ENCODE results near the gene ZNF19. TPM values are rescaled to one million over a fixed set of nuclear protein-coding genes. Genes with fewer than 3 reads are reported as not detected.

The ZNF19 gene
- total and polyA plus RNA-seq, 2 donors (not counting 1 experiment from before 2014, with no cell fraction given), result 1.8 to 3.3 TPM

- TF ChIP-seq CTCF (conservative IDR thresholded peaks at IDR 0.05 in 1 of 2, IDR thresholded peaks at IDR 0.05 in 1 of 2; ENCODE audit: low read depth in 1 of 2, low read length in 2 of 2) (no peak), EZH2 (IDR thresholded peaks at IDR 0.05; ENCODE audit: low read length, missing control alignments) (no peak)
- no peak overlapping the region for H3K27ac ChIP-seq (ENCODE audit: insufficient read depth, low read length)
- H3K4me3 ChIP-seq (replicated peaks in 1 of 4; ENCODE audit: control extremely low read depth in 1 of 4, insufficient read depth in 1 of 4, low read depth in 3 of 4, low read length in 4 of 4), result no peak overlapping the region
- no peaks in the 10 kb centered on the region for H3K4me1 ChIP-seq (ENCODE audit: control insufficient read depth, extremely low read depth, insufficient read depth, low read length)
- no peak overlapping the region for H2AFZ ChIP-seq (ENCODE audit: low read length)
- peaks cover 17% of the 10 kb centered on the region for H3K36me3 ChIP-seq (ENCODE audit: control insufficient read depth, insufficient read depth, low read length)
- peaks cover 13% of the 10 kb centered on the region for H3K9me3 ChIP-seq (ENCODE audit: control insufficient read depth, insufficient read depth, low read depth, low read length)
- no peak overlapping the region for H3K9ac ChIP-seq (ENCODE audit: insufficient read depth, low read length)
- H3K27me3 ChIP-seq (ENCODE audit: control insufficient read depth, insufficient read depth, low read length), result no peaks in the 10 kb centered on the region
- H3K4me2 ChIP-seq (ENCODE audit: extremely low read depth, insufficient read depth, low read length), result no peak overlapping the region
- no peaks in the 10 kb centered on the region for H4K20me1 ChIP-seq (ENCODE audit: control insufficient read depth, extremely low read depth, insufficient read depth, low read length)
- DNase-seq (ENCODE audit: low read depth in 2 of 2), result no peak
- H3K79me2 ChIP-seq (ENCODE audit: control insufficient read depth, insufficient read depth, low read length), result peaks cover 2% of the 10 kb centered on the region
Measured at GRCh38 chr16:71453036-71453435, 36.1 kb downstream of the ZNF19 start.

GRCh38 chr16:71449020-71449419 lies 40.1 kb downstream of the ZNF19 start:
- Histone ChIP-seq H3K4me2 (ENCODE audit: extremely low read depth, insufficient read depth, low read length) (no peak overlapping the region), H4K20me1 (ENCODE audit: control insufficient read depth, extremely low read depth, insufficient read depth, low read length) (no peaks in the 10 kb centered on the region), H3K27ac (ENCODE audit: insufficient read depth, low read length) (no peak overlapping the region), H2AFZ (ENCODE audit: low read length) (no peak overlapping the region), H3K79me2 (ENCODE audit: control insufficient read depth, insufficient read depth, low read length) (no peaks in the 10 kb centered on the region), H3K4me1 (ENCODE audit: control insufficient read depth, extremely low read depth, insufficient read depth, low read length) (no peaks in the 10 kb centered on the region), H3K4me3 (replicated peaks in 1 of 4; ENCODE audit: control extremely low read depth in 1 of 4, insufficient read depth in 1 of 4, low read depth in 3 of 4, low read length in 4 of 4) (no peak overlapping the region), H3K9me3 (ENCODE audit: control insufficient read depth, insufficient read depth, low read depth, low read length) (peaks cover 14% of the 10 kb centered on the region), H3K27me3 (ENCODE audit: control insufficient read depth, insufficient read depth, low read length) (no peaks in the 10 kb centered on the region), H3K36me3 (ENCODE audit: control insufficient read depth, insufficient read depth, low read length) (peaks cover 8% of the 10 kb centered on the region), H3K9ac (ENCODE audit: insufficient read depth, low read length) (no peak overlapping the region)
- TF ChIP-seq EZH2 (IDR thresholded peaks at IDR 0.05; ENCODE audit: low read length, missing control alignments) (no peak), CTCF (conservative IDR thresholded peaks at IDR 0.05 in 1 of 2, IDR thresholded peaks at IDR 0.05 in 1 of 2; ENCODE audit: low read depth in 1 of 2, low read length in 2 of 2) (no peak)
- peak in 1 of 2 donors; percentile 9 for DNase-seq (ENCODE audit: low read depth in 2 of 2)

GRCh38 chr16:71448274-71448866 lies 40.8 kb downstream of the ZNF19 start:
- Histone ChIP-seq H3K4me2 (ENCODE audit: extremely low read depth, insufficient read depth, low read length) (no peak overlapping the region), H3K9ac (ENCODE audit: insufficient read depth, low read length) (no peak overlapping the region), H3K4me3 (replicated peaks in 1 of 4; ENCODE audit: control extremely low read depth in 1 of 4, insufficient read depth in 1 of 4, low read depth in 3 of 4, low read length in 4 of 4) (no peak overlapping the region), H3K27me3 (ENCODE audit: control insufficient read depth, insufficient read depth, low read length) (no peaks in the 10 kb centered on the region), H3K27ac (ENCODE audit: insufficient read depth, low read length) (no peak overlapping the region), H3K4me1 (ENCODE audit: control insufficient read depth, extremely low read depth, insufficient read depth, low read length) (no peaks in the 10 kb centered on the region), H2AFZ (ENCODE audit: low read length) (no peak overlapping the region), H4K20me1 (ENCODE audit: control insufficient read depth, extremely low read depth, insufficient read depth, low read length) (no peaks in the 10 kb centered on the region), H3K36me3 (ENCODE audit: control insufficient read depth, insufficient read depth, low read length) (peaks cover 7% of the 10 kb centered on the region), H3K9me3 (ENCODE audit: control insufficient read depth, insufficient read depth, low read depth, low read length) (peaks cover 14% of the 10 kb centered on the region), H3K79me2 (ENCODE audit: control insufficient read depth, insufficient read depth, low read length) (no peaks in the 10 kb centered on the region)
- TF ChIP-seq CTCF (conservative IDR thresholded peaks at IDR 0.05 in 1 of 2, IDR thresholded peaks at IDR 0.05 in 1 of 2; ENCODE audit: low read depth in 1 of 2, low read length in 2 of 2) (no peak), EZH2 (IDR thresholded peaks at IDR 0.05; ENCODE audit: low read length, missing control alignments) (no peak)
- no peak for DNase-seq (ENCODE audit: low read depth in 2 of 2)
